ENCODE data around the gene C2orf68. TPM values are rescaled to one million over a fixed set of nuclear protein-coding genes. Genes with fewer than 3 reads are reported as not detected.
"Not testable (repeated sequence)": the region's sequence is repeated elsewhere in the genome, so short reads cannot be mapped to it uniquely, and the experiment has no call there.

Gene C2orf68
- total and polyA plus RNA-seq, 2 of the 13 experiments (the other 11 are each of a cell fraction or from before 2014, with no cell fraction given): 47.1 to 77.4 TPM

- no peak for TF ChIP-seq ZUFSP (CRISPR knock-in tag; IDR thresholded peaks at IDR 0.05; ENCODE audit: borderline replicate concordance)
- 0 out of 2 replicates have a peak, but pooled peaks have one; percentile 72 for TF ChIP-seq CHD4 (IDR thresholded peaks at IDR 0.05; ENCODE audit: borderline replicate concordance, low read length)
- no peak for TF ChIP-seq THYN1 (CRISPR knock-in tag; IDR thresholded peaks at IDR 0.05; ENCODE audit: borderline replicate concordance, low read depth)
These were observed 3.5 kb upstream of the C2orf68 start (continued) for GRCh38 chr2:85615413-85615728.

- intact Hi-C loops (cut with micrococcal nuclease; ENCODE audit: unreplicated experiment): loop anchor here (5.0 kb wide), 1 partner anchor 192 kb away; no protein-coding TSS in a partner anchor
- DNase-seq (ENCODE audit: low spot score); H3K4me3 ChIP-seq (replicated peaks in 1 of 3; ENCODE audit: insufficient read depth in 1 of 3, low read depth in 2 of 3, low read length in 3 of 3); BruUV-seq (replicated peaks); in situ Hi-C loops (cut with HindIII; ENCODE audit: extremely low pct_ligation_motif_present, low pct_unique_long_range_greater_than_20kb); H2AFZ ChIP-seq (ENCODE audit: low read length); H3K4me2 ChIP-seq (ENCODE audit: low read depth, low read length); H3K9ac ChIP-seq (ENCODE audit: insufficient read depth, low read depth, low read length); H3K27ac ChIP-seq (ENCODE audit: extremely low read length, insufficient read depth, low read length); H3K9me3 ChIP-seq (ENCODE audit: low read length); FAIRE-seq; H3K27me3 ChIP-seq (ENCODE audit: control insufficient read depth in 1 of 2, insufficient read depth in 2 of 2, low read length in 2 of 2); CTCF ChIA-PET (ENCODE audit: low intra/inter-chr PET ratio, low total read pairs); ATAC-seq: not testable (repeated sequence)
- Histone ChIP-seq H3K4me1 (ENCODE audit: insufficient read depth, low read length) (peaks cover 72% of the 10 kb centered on the region), H4K20me1 (ENCODE audit: insufficient read depth, low read length) (peaks cover 13% of the 10 kb centered on the region), H3K79me2 (ENCODE audit: insufficient read depth, low read length) (peaks cover 47% of the 10 kb centered on the region), H3K36me3 (replicated peaks in 1 of 2; ENCODE audit: control insufficient read depth in 1 of 2, insufficient read depth in 2 of 2, low read length in 2 of 2) (peaks cover 4 to 15% of the 10 kb centered on the region in 2 experiments)
- 95% methylated on average over 7 of the region's 7 CpGs for WGBS (ENCODE audit: low lambda C conversion rate)
- 0 out of 2 replicates have a peak, but pooled peaks have one; percentile 22 for TF ChIP-seq ZNF770 (CRISPR knock-in tag; IDR thresholded peaks at IDR 0.05)
- POLR2A ChIA-PET: interaction anchor here (2.2 to 25.7 kb wide), 3 partner anchors 22 to 75 kb away, joined by 8 to 795 read pairs (median 17); partner anchors contain the start of genes MAT2A, RNF181, TMEM150A and VAMP5
These were observed 2.9 kb upstream of the C2orf68 start for GRCh38 chr2:85614757-85615156.
